HCT116 (cell line): ENCODE results near the gene PCDH9. TPM values are rescaled to one million over a fixed set of nuclear protein-coding genes. Genes with fewer than 3 reads are reported as not detected.

Source experiments
- ATAC-seq: fragments of 200-7000 bp; cut with Tn5 transposase; 2 replicates; pipeline ENCODE4 v1.9.1; 2020; ENCODE audit warnings: mild to moderate bottlenecking, moderate library complexity
- BruUV-seq: library from RNA; stranded (reverse); fragments of 400-500 nt; replicated peaks from 2 replicates; lab custom pipeline; 2021; lab: Mats Ljungman, UMichigan
- CTCF ChIA-PET: fragments of 300-600 bp; sonication (Branson Sonifier 250); formaldehyde crosslinking; loops from one replicate; lab custom pipeline; 2021; ENCODE audit warnings: antibody characterized with exemption; lab: Charles Lee
- POLR2A ChIA-PET: fragments of 300-600, 350-600 bp; sonication (Branson Sonifier 250); formaldehyde crosslinking; loops from one replicate; lab custom pipeline; 2021; ENCODE audit warnings: antibody characterized with exemption; lab: Charles Lee
- RAD21 ChIA-PET, 2 experiments: fragments of 300-600 bp; sonication (Branson Sonifier 250); formaldehyde crosslinking; loops; one replicate each; lab custom pipeline; 2023; ENCODE audit warnings: low total read pairs in 2 of 2; ENCODE audit not compliant: uncharacterized antibody in 2 of 2, unreplicated experiment in 2 of 2, low non-redundant PET in 1 of 2; lab: Charles Lee
- DNase-seq: peaks from one replicate; pipeline ENCODE4 v3.0.0-alpha.2; 2010; ENCODE audit warnings: low read depth, low spot score
- H2AFZ ChIP-seq: fragments of 200-600 bp; shearing (Covaris generic), sonication (generic); 2 replicates; pipeline ENCODE4 v1.6.1; 2017; ENCODE audit warnings: low read depth, mixed run types, mixed read lengths, antibody characterized with exemption, low read length; ENCODE audit not compliant: poor library complexity, severe bottlenecking
- H3K27ac ChIP-seq: 2 replicates; pipeline ENCODE4 v1.5.1; 2012; ENCODE audit warnings: low read depth, low read length
- H3K27me3 ChIP-seq: fragments of 200-600 bp; sonication (generic); 2 replicates; pipeline ENCODE4 v1.6.1; 2016; ENCODE audit warnings: mixed run types, low read length, mixed read lengths; ENCODE audit not compliant: insufficient read depth
- H3K36me3 ChIP-seq, 2 experiments: fragments of 200-500 bp in 1 of 2; fragments of 200-600 bp in 1 of 2; sonication (Bioruptor generic) in 1 of 2; sonication (generic) in 1 of 2; 2 replicates each; pipeline versions ENCODE4 v1.5.1 to v1.6.1; 2014 to 2016; ENCODE audit warnings: low read length in 2 of 2, inconsistent platforms in 1 of 2, mixed read lengths in 1 of 2, mixed run types in 1 of 2; ENCODE audit not compliant: insufficient read depth in 2 of 2, control insufficient read depth in 1 of 2
- H3K4me1 ChIP-seq, 2 experiments: fragments of 200-600 bp in 1 of 2; sonication (generic) in 1 of 2; 2 replicates each; pipeline versions ENCODE4 v1.5.1 to v1.6.1; 2012 to 2017; ENCODE audit warnings: low read length in 2 of 2, inconsistent platforms in 1 of 2, mild to moderate bottlenecking in 1 of 2, mixed read lengths in 1 of 2, mixed run types in 1 of 2, moderate library complexity in 1 of 2; ENCODE audit not compliant: insufficient read depth in 2 of 2, control insufficient read depth in 1 of 2
- H3K4me2 ChIP-seq: fragments of 200-600 bp; sonication (generic); 2 replicates; pipeline ENCODE4 v1.6.1; 2017; ENCODE audit warnings: mixed run types, low read length, mixed read lengths
- H3K4me3 ChIP-seq, 2 experiments: fragments of 200-600 bp in 1 of 2; sonication (generic) in 1 of 2; replicated peaks in 1 of 2; 2 replicates each; pipeline ENCODE4 v1.5.1; 2011 to 2016; ENCODE audit warnings: low read length in 2 of 2, control low read depth in 1 of 2, low read depth in 1 of 2, mild to moderate bottlenecking in 1 of 2, mixed read lengths in 1 of 2, mixed run types in 1 of 2
- H3K79me2 ChIP-seq: fragments of 200-600 bp; sonication (generic); 2 replicates; pipeline ENCODE4 v1.6.1; 2017; ENCODE audit warnings: mild to moderate bottlenecking, mixed run types, low read length, moderate library complexity, mixed read lengths; ENCODE audit not compliant: insufficient read depth
- H3K9ac ChIP-seq: fragments of 200-600 bp; sonication (generic); 2 replicates; pipeline ENCODE4 v1.6.1; 2016; ENCODE audit warnings: low read length, mixed read lengths
- H3K9me2 ChIP-seq: fragments of 200-600 bp; sonication (generic), shearing (Covaris generic); 2 replicates; pipeline ENCODE4 v1.6.1; 2017; ENCODE audit warnings: mixed run types, mild to moderate bottlenecking, moderate library complexity; ENCODE audit not compliant: insufficient read depth
- H3K9me3 ChIP-seq, 2 experiments: fragments of 200-500 bp in 1 of 2; fragments of 200-600 bp in 1 of 2; sonication (Bioruptor generic) in 1 of 2; sonication (generic) in 1 of 2; 2 replicates each; pipeline ENCODE4 v1.6.1; 2014 to 2017; ENCODE audit warnings: low read length in 2 of 2, mixed read lengths in 2 of 2, inconsistent platforms in 1 of 2, low read depth in 1 of 2, mild to moderate bottlenecking in 1 of 2, mixed run types in 1 of 2, moderate library complexity in 1 of 2; ENCODE audit not compliant: control insufficient read depth in 1 of 2, insufficient read depth in 1 of 2
- H4K20me1 ChIP-seq: fragments of 200-600 bp; sonication (generic), shearing (Covaris generic); 2 replicates; pipeline ENCODE4 v1.6.1; 2017; ENCODE audit warnings: mixed run types, mild to moderate bottlenecking, moderate library complexity; ENCODE audit not compliant: insufficient read depth
- ELF1 ChIP-seq: IDR thresholded peaks from 2 replicates; pipeline ENCODE4 v1.6.1; 2012; ENCODE audit warnings: low read depth, borderline replicate concordance
- FOSL1 ChIP-seq: IDR thresholded peaks from 2 replicates; pipeline ENCODE4 v1.6.1; 2012; ENCODE audit warnings: low read depth
- RAD21 ChIP-seq: IDR thresholded peaks from 2 replicates; pipeline ENCODE4 v1.6.1; 2012; ENCODE audit warnings: low read depth, mild to moderate bottlenecking
- TCF7L2 ChIP-seq: IDR thresholded peaks from 2 replicates; pipeline ENCODE4 v1.7.0; 2011; ENCODE audit warnings: borderline replicate concordance, inconsistent platforms; ENCODE audit not compliant: insufficient read depth, insufficient read length; ENCODE audit errors: extremely low read depth
- intact Hi-C: fragments of 100-400 bp; cut with micrococcal nuclease; formaldehyde crosslinking; loops from 2 replicates; pipeline ENCODE4 v1.10.0; 2022
- total RNA-seq: library from RNA; stranded (reverse); gene quantifications from one replicate; pipeline ENCODE4 v1.2.1, GENCODE V29; 2021; ENCODE audit not compliant: unreplicated experiment

PCDH9 gene
- total RNA-seq, 1 experiment from 2014 or later, result 0.02 TPM

- no peak for DNase-seq
- H3K4me3 ChIP-seq, result no peak overlapping the region
- no peaks in the 10 kb centered on the region for H4K20me1 ChIP-seq
- H3K36me3 ChIP-seq, result no peaks in the 10 kb centered on the region
- no peaks in the 10 kb centered on the region for H3K9me3 ChIP-seq
- ChIA-PET CTCF (no interaction called here), POLR2A (no interaction called here), RAD21 (no interaction called here)
- no TSS peak for BruUV-seq
- intact Hi-C loops, result no loop called here
- no peaks in the 10 kb centered on the region for H3K27me3 ChIP-seq
- no peaks in the 10 kb centered on the region for H3K9me2 ChIP-seq
- ATAC-seq, result no peak
- H3K9ac ChIP-seq, result no peak overlapping the region
- no peak overlapping the region for H3K4me2 ChIP-seq
- H3K27ac ChIP-seq, result no peak overlapping the region
- no peaks in the 10 kb centered on the region for H3K79me2 ChIP-seq
- no peaks in the 10 kb centered on the region for H3K4me1 ChIP-seq
- H2AFZ ChIP-seq, result no peak overlapping the region
- TF ChIP-seq FOSL1, result no peak
- no peak for TF ChIP-seq RAD21
These were observed 830.3 kb downstream of the PCDH9 start for GRCh38 chr13:66399873-66400272.

- TF ChIP-seq RAD21, result no peak
- TF ChIP-seq ELF1, result no peak
- TF ChIP-seq TCF7L2, result no peak
- DNase-seq, result no peak
- no peak overlapping the region for H2AFZ ChIP-seq
- H3K36me3 ChIP-seq, result no peaks in the 10 kb centered on the region
- no peaks in the 10 kb centered on the region for H3K27me3 ChIP-seq
- no peaks in the 10 kb centered on the region for H4K20me1 ChIP-seq
- ChIA-PET CTCF (no interaction called here), RAD21 (no interaction called here), POLR2A (no interaction called here)
- no peak overlapping the region for H3K9ac ChIP-seq
- no peak overlapping the region for H3K4me3 ChIP-seq
- ATAC-seq, result no peak
- H3K9me2 ChIP-seq, result no peaks in the 10 kb centered on the region
- H3K4me2 ChIP-seq, result no peak overlapping the region
- intact Hi-C loops, result no loop called here
- no TSS peak for BruUV-seq
- H3K4me1 ChIP-seq, result no peaks in the 10 kb centered on the region
- no peak overlapping the region for H3K27ac ChIP-seq
- H3K9me3 ChIP-seq, result no peaks in the 10 kb centered on the region
- no peaks in the 10 kb centered on the region for H3K79me2 ChIP-seq
These were observed 833.0 kb downstream of the PCDH9 start for GRCh38 chr13:66397133-66397532.
